ENCODE data around the gene CPPED1. TPM values are rescaled to one million over a fixed set of nuclear protein-coding genes. Genes with fewer than 3 reads are reported as not detected.

Gene CPPED1
- total RNA-seq, 1 experiment from 2014 or later: 7.9 TPM

GRCh38 chr16:12674071-12674470 is 129.6 kb downstream of the CPPED1 start:
- Histone ChIP-seq H3K23me2 (ENCODE audit: insufficient read length, low read depth, low read length, poor library complexity, severe bottlenecking) (no peaks in the 10 kb centered on the region), H3K79me1 (ENCODE audit: insufficient read depth, low read depth, low read length, poor library complexity, severe bottlenecking) (no peaks in the 10 kb centered on the region), H2BK20ac (ENCODE audit: low read depth, low read length, poor library complexity, severe bottlenecking) (no peak overlapping the region), H3K4me2 (ENCODE audit: insufficient read depth, insufficient read length, low read length) (no peak overlapping the region), H2BK5ac (ENCODE audit: insufficient read length, low read length) (no peak overlapping the region), H2BK120ac (ENCODE audit: low read depth, low read length, poor library complexity, severe bottlenecking) (no peak overlapping the region), H3K4me1 (ENCODE audit: insufficient read depth, low read length) (no peaks in the 10 kb centered on the region), H4K5ac (ENCODE audit: insufficient read length, low read depth, low read length) (no peak overlapping the region), H3K18ac (ENCODE audit: insufficient read length, low read depth, low read length) (no peak overlapping the region), H4K8ac (replicated peaks; ENCODE audit: insufficient read length, low read depth, low read length) (no peak overlapping the region), H3K27ac (ENCODE audit: insufficient read length, low read depth, low read length) (no peak overlapping the region), H3K23ac (ENCODE audit: insufficient read length, low read depth, low read length) (no peak overlapping the region), H3K14ac (ENCODE audit: insufficient read depth, low read length) (no peak overlapping the region), H3K9ac (ENCODE audit: extremely low read depth, insufficient read length, low read length) (no peak overlapping the region), H4K91ac (ENCODE audit: insufficient read length, low read depth, low read length) (no peak overlapping the region), H2BK12ac (ENCODE audit: insufficient read length, low read depth, low read length) (no peak overlapping the region), H3K56ac (ENCODE audit: insufficient read length, low read depth, low read length) (no peak overlapping the region), H3T11ph (ENCODE audit: low read length) (no peak overlapping the region), H3K27me3 (ENCODE audit: insufficient read depth, low read length) (no peaks in the 10 kb centered on the region), H2BK15ac (ENCODE audit: low read depth, low read length) (no peak overlapping the region), H2AK5ac (ENCODE audit: insufficient read length, low read length) (no peak overlapping the region), H3K79me2 (ENCODE audit: insufficient read depth, low read length) (no peaks in the 10 kb centered on the region), H3K4ac (ENCODE audit: low read depth, low read length) (no peak overlapping the region), H3K9me3 (ENCODE audit: control insufficient read depth, low read depth, low read length) (no peaks in the 10 kb centered on the region), H4K20me1 (ENCODE audit: control insufficient read depth, insufficient read depth, insufficient read length) (no peaks in the 10 kb centered on the region), H2AFZ (ENCODE audit: low read length) (no peak overlapping the region)
- no peak for TF ChIP-seq CTCF (conservative IDR thresholded peaks at IDR 0.05)
- peaks cover 23 to 24% of the 10 kb centered on the region in 2 experiments for H3K4me1 Mint-ChIP-seq
- WGBS (ENCODE audit: extremely low coverage, insufficient read length, low lambda C conversion rate): no CpG with 5 or more reads among the region's 6 CpGs
- peaks cover 0 to under 1% of the 10 kb centered on the region in 2 experiments; a peak in 1 of 5 replicates for H3K9me3 Mint-ChIP-seq
- H3K36me3 Mint-ChIP-seq (ENCODE audit: insufficient read depth in 1 of 3, low read depth in 3 of 3): peaks cover 0 to 9% (median 0%) of the 10 kb centered on the region in 3 experiments; a peak in 1 of 7 replicates
- no peaks in the 10 kb centered on the region for H3K27me3 Mint-ChIP-seq (ENCODE audit: low read depth)
- no peak overlapping the region for H3K4me3 Mint-ChIP-seq
- no peak for DNase-seq
- H3K27ac Mint-ChIP-seq: peak overlapping the region in 1 of 3 experiments; percentile 34; a peak in 2 of 7 replicates
